OCI-LY3 (cell line): ENCODE measurements around the gene MIEF2.

Experiments used
- H2AFZ ChIP-seq: fragments of 200-600, 300-600 bp; shearing (Covaris generic); 2 replicates; pipeline ENCODE4 v1.6.0; 2014; ENCODE audit warnings: antibody characterized with exemption, low read depth, low read length
- H3K27ac ChIP-seq: fragments of 200-600, 300-600 bp; sonication (generic); 2 replicates; pipeline ENCODE4 v1.5.1; 2014; ENCODE audit warnings: mild to moderate bottlenecking, low read length, moderate library complexity, mixed read lengths
- H3K27me3 ChIP-seq: fragments of 200-600, 300-600 bp; sonication (generic); 2 replicates; pipeline ENCODE4 v1.6.1; 2014; ENCODE audit warnings: low read depth, low read length, mixed read lengths
- H3K36me3 ChIP-seq: fragments of 200-600, 300-600 bp; sonication (generic); replicated peaks from 2 replicates; pipeline ENCODE3; 2014; ENCODE audit warnings: low read depth, low read length, mixed read lengths
- H3K4me1 ChIP-seq: fragments of 300-600, 200-600 bp; sonication (generic); 2 replicates; pipeline ENCODE4 v1.6.1; 2014; ENCODE audit warnings: low read length, mixed read lengths
- H3K4me2 ChIP-seq: fragments of 200-600, 300-600 bp; sonication (generic); 2 replicates; pipeline ENCODE4 v1.6.1; 2014; ENCODE audit warnings: low read length, mixed read lengths
- H3K4me3 ChIP-seq: fragments of 300-600, 200-600 bp; sonication (generic); 2 replicates; pipeline ENCODE4 v1.5.1; 2014; ENCODE audit warnings: antibody characterized with exemption, mild to moderate bottlenecking, low read length, moderate library complexity
- H3K79me2 ChIP-seq: fragments of 300-600, 200-600 bp; shearing (Covaris generic); 2 replicates; pipeline ENCODE4 v1.6.1; 2014; ENCODE audit warnings: mild to moderate bottlenecking, low read length, mixed read lengths
- H3K9ac ChIP-seq: fragments of 300-600, 200-600 bp; shearing (Covaris generic); 2 replicates; pipeline ENCODE4 v1.6.0; 2014; ENCODE audit warnings: mild to moderate bottlenecking, low read length, moderate library complexity
- H3K9me3 ChIP-seq: fragments of 200-600, 300-600 bp; shearing (Covaris generic); 2 replicates; pipeline ENCODE4 v1.6.1; 2014; ENCODE audit warnings: low read length, mixed read lengths; ENCODE audit not compliant: insufficient read depth
- H4K20me1 ChIP-seq: fragments of 200-600, 300-600 bp; sonication (generic); 2 replicates; pipeline ENCODE4 v1.6.1; 2016; ENCODE audit warnings: low read length, mixed read lengths; ENCODE audit not compliant: insufficient read depth
- CTCF ChIP-seq: fragments of 200-600, 300-600 bp; sonication (generic); IDR thresholded peaks from 2 replicates; pipeline ENCODE4 v1.5.1; 2014; ENCODE audit warnings: antibody characterized with exemption, low read length, low read depth
- EZH2phosphoT487 ChIP-seq: fragments of 200-600 bp; shearing (Covaris generic); IDR thresholded peaks from 2 replicates; pipeline ENCODE4 v1.6.1; 2018; ENCODE audit warnings: antibody characterized with exemption, mixed run types, low read depth

MIEF2 gene

DNA sequence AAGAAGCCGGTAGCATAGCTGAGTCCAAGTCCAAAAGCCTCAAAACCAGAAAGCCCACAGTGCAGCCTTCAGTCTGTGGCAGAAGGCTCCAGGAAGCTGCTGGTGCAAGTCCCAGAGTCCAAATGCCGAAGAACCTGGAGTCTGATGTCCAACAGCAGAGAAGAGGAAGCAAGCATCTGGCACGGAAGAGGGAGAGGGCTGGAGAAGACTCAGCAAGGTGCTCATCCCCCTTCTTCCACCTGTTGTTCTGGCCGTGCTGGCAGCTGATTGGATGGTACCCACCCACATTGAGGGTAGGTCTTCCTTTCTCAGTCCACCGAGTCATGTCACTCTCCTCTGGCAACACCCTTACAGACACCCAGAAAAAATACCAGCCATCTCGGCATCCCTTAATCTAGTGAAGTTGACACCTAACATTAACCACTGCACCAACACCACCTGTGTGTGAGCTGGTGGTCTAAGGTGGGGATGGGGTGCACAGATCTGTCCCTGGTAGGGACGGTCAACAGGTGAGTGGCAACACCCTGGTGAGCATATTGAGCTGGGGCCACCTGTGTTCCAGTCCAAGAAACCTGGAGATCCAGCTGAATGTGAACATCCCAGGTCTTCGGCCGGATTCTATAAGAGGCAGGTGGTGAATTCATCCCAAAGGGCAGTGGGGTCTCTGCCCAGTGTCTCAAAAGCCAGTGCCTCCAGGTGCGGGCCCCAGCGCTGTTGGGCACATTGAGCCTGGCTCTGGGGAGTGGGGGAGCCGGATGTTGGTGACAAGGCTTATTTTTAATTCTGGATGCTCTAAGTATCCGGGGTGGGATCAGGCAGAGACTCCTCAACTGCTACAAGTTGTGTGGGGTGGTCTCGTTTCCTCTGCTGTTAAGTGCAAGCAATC is 9.8 kb downstream of the MIEF2 start:
- no peaks in the 10 kb centered on the region for H3K9me3 ChIP-seq
- no peak overlapping the region for H3K4me3 ChIP-seq
- no peak overlapping the region for H3K4me2 ChIP-seq
- no peaks in the 10 kb centered on the region for H3K79me2 ChIP-seq
- no peak overlapping the region for H2AFZ ChIP-seq
- H3K4me1 ChIP-seq: no peaks in the 10 kb centered on the region
- no peak overlapping the region for H3K27ac ChIP-seq
- H3K9ac ChIP-seq: no peak overlapping the region
- H4K20me1 ChIP-seq: no peaks in the 10 kb centered on the region
- H3K27me3 ChIP-seq: no peaks in the 10 kb centered on the region
- no peaks in the 10 kb centered on the region for H3K36me3 ChIP-seq
- TF ChIP-seq CTCF (no peak), EZH2phosphoT487 (no peak)

- Histone ChIP-seq H3K4me1 (no peaks in the 10 kb centered on the region), H3K27me3 (no peaks in the 10 kb centered on the region), H3K79me2 (no peaks in the 10 kb centered on the region), H2AFZ (no peak overlapping the region), H3K4me2 (no peak overlapping the region), H3K4me3 (no peak overlapping the region), H3K9ac (no peak overlapping the region), H3K9me3 (no peaks in the 10 kb centered on the region), H3K27ac (no peak overlapping the region), H4K20me1 (no peaks in the 10 kb centered on the region), H3K36me3 (no peaks in the 10 kb centered on the region)
- TF ChIP-seq EZH2phosphoT487 (no peak), CTCF (no peak)
Observed at GRCh38 chr17:18277076-18277475, 16.6 kb downstream of the MIEF2 start.

GRCh38 chr17:18278867-18279266 is 18.4 kb downstream of the MIEF2 start:
- Histone ChIP-seq H3K4me2 (no peak overlapping the region), H3K27ac (no peak overlapping the region), H2AFZ (no peak overlapping the region), H3K79me2 (no peaks in the 10 kb centered on the region), H3K36me3 (no peaks in the 10 kb centered on the region), H3K9me3 (no peaks in the 10 kb centered on the region), H4K20me1 (no peaks in the 10 kb centered on the region), H3K4me1 (no peaks in the 10 kb centered on the region), H3K9ac (no peak overlapping the region), H3K4me3 (no peak overlapping the region), H3K27me3 (no peaks in the 10 kb centered on the region)
- no peak for TF ChIP-seq EZH2phosphoT487
- TF ChIP-seq CTCF: no peak

GRCh38 chr17:18280249-18280648 is 19.8 kb downstream of the MIEF2 start:
- no peaks in the 10 kb centered on the region for H3K4me1 ChIP-seq
- H3K27ac ChIP-seq: no peak overlapping the region
- H3K9me3 ChIP-seq: no peaks in the 10 kb centered on the region
- no peak overlapping the region for H2AFZ ChIP-seq
- H3K36me3 ChIP-seq: no peaks in the 10 kb centered on the region
- TF ChIP-seq CTCF (no peak), EZH2phosphoT487 (no peak)
- H3K9ac ChIP-seq: no peak overlapping the region
- H4K20me1 ChIP-seq: no peaks in the 10 kb centered on the region
- no peak overlapping the region for H3K4me3 ChIP-seq
- H3K79me2 ChIP-seq: no peaks in the 10 kb centered on the region
- H3K4me2 ChIP-seq: no peak overlapping the region
- H3K27me3 ChIP-seq: no peaks in the 10 kb centered on the region
